H9 (cell line): Measurements from ENCODE around the gene MED29. TPM values are rescaled to one million over a fixed set of nuclear protein-coding genes. Genes with fewer than 3 reads are reported as not detected.

Source experiments
- DNase-seq: peaks from one replicate; pipeline ENCODE4 v3.0.0-alpha.2; 2017
- H2AFZ ChIP-seq: one replicate; pipeline ENCODE4 v1.6.1; 2013; ENCODE audit warnings: mild to moderate bottlenecking, low read length, control low read depth, moderate library complexity
- H2AK5ac ChIP-seq: 2 replicates; pipeline ENCODE4 v1.6.1; 2013; ENCODE audit warnings: low read length, control low read depth, mixed read lengths; ENCODE audit not compliant: insufficient read length
- H2BK120ac ChIP-seq: one replicate; pipeline ENCODE4 v1.6.1; 2013; ENCODE audit warnings: low read depth, mild to moderate bottlenecking, low read length, control low read depth, inconsistent platforms; ENCODE audit not compliant: poor library complexity, severe bottlenecking
- H2BK12ac ChIP-seq: 2 replicates; pipeline ENCODE4 v1.6.1; 2013; ENCODE audit warnings: low read length, control low read depth, mixed read lengths, low read depth; ENCODE audit not compliant: insufficient read length
- H2BK15ac ChIP-seq: 2 replicates; pipeline ENCODE4 v1.6.1; 2013; ENCODE audit warnings: low read depth, low read length, control low read depth
- H2BK20ac ChIP-seq: one replicate; pipeline ENCODE4 v1.6.1; 2013; ENCODE audit warnings: low read depth, mild to moderate bottlenecking, low read length, control low read depth, inconsistent platforms; ENCODE audit not compliant: poor library complexity, severe bottlenecking
- H2BK5ac ChIP-seq: 2 replicates; pipeline ENCODE4 v1.6.1; 2013; ENCODE audit warnings: low read length, control low read depth, mixed read lengths; ENCODE audit not compliant: insufficient read length
- H3K14ac ChIP-seq: 2 replicates; pipeline ENCODE4 v1.6.1; 2013; ENCODE audit warnings: low read length, control low read depth; ENCODE audit not compliant: insufficient read depth
- H3K18ac ChIP-seq: 2 replicates; pipeline ENCODE4 v1.6.1; 2013; ENCODE audit warnings: low read depth, mild to moderate bottlenecking, mixed read lengths, low read length, control low read depth; ENCODE audit not compliant: insufficient read length
- H3K23ac ChIP-seq: 2 replicates; pipeline ENCODE4 v1.6.1; 2013; ENCODE audit warnings: low read length, control low read depth, mixed read lengths, low read depth; ENCODE audit not compliant: insufficient read length
- H3K23me2 ChIP-seq: 2 replicates; pipeline ENCODE4 v1.6.1; 2013; ENCODE audit warnings: low read depth, mild to moderate bottlenecking, mixed read lengths, low read length, control low read depth; ENCODE audit not compliant: insufficient read length, poor library complexity, severe bottlenecking
- H3K27ac ChIP-seq: 2 replicates; pipeline ENCODE4 v1.5.1; 2013; ENCODE audit warnings: low read length, control low read depth, mixed read lengths, low read depth; ENCODE audit not compliant: insufficient read length
- H3K27me3 ChIP-seq: 2 replicates; pipeline ENCODE4 v1.6.1; 2013; ENCODE audit warnings: low read length, control low read depth, inconsistent platforms; ENCODE audit not compliant: insufficient read depth
- H3K4ac ChIP-seq: 2 replicates; pipeline ENCODE4 v1.6.1; 2013; ENCODE audit warnings: low read depth, mild to moderate bottlenecking, control low read depth, inconsistent platforms, low read length, moderate library complexity
- H3K4me1 ChIP-seq: 2 replicates; pipeline ENCODE4 v1.6.1; 2013; ENCODE audit warnings: low read length, control low read depth, inconsistent platforms; ENCODE audit not compliant: insufficient read depth
- H3K4me2 ChIP-seq: 2 replicates; pipeline ENCODE4 v1.6.1; 2013; ENCODE audit warnings: low read length, control low read depth, mixed read lengths; ENCODE audit not compliant: insufficient read length, insufficient read depth
- H3K56ac ChIP-seq: 2 replicates; pipeline ENCODE4 v1.6.1; 2013; ENCODE audit warnings: low read depth, mild to moderate bottlenecking, mixed read lengths, low read length, control low read depth; ENCODE audit not compliant: insufficient read length
- H3K79me1 ChIP-seq: 2 replicates; pipeline ENCODE4 v1.6.1; 2013; ENCODE audit warnings: low read depth, mild to moderate bottlenecking, moderate library complexity, low read length, control low read depth, inconsistent platforms; ENCODE audit not compliant: insufficient read depth, poor library complexity, severe bottlenecking
- H3K79me2 ChIP-seq: 2 replicates; pipeline ENCODE4 v1.6.1; 2013; ENCODE audit warnings: low read length, control low read depth, inconsistent platforms; ENCODE audit not compliant: insufficient read depth
- H3K9ac ChIP-seq: 2 replicates; pipeline ENCODE4 v1.6.1; 2013; ENCODE audit warnings: low read length, control low read depth, mixed read lengths; ENCODE audit not compliant: insufficient read length; ENCODE audit errors: extremely low read depth
- H3K9me3 ChIP-seq: one replicate; pipeline ENCODE4 v1.6.1; 2013; ENCODE audit warnings: low read depth, low read length, inconsistent platforms; ENCODE audit not compliant: control insufficient read depth
- H3T11ph ChIP-seq: one replicate; pipeline ENCODE4 v1.6.1; 2013; ENCODE audit warnings: mild to moderate bottlenecking, low read length, control low read depth, inconsistent platforms
- H4K20me1 ChIP-seq: one replicate; pipeline ENCODE4 v1.6.1; 2013; ENCODE audit not compliant: control insufficient read depth, insufficient read length, insufficient read depth
- H4K5ac ChIP-seq: 2 replicates; pipeline ENCODE4 v1.6.1; 2013; ENCODE audit warnings: low read depth, mild to moderate bottlenecking, mixed read lengths, low read length, control low read depth; ENCODE audit not compliant: insufficient read length
- H4K8ac ChIP-seq: replicated peaks from 2 replicates; pipeline ENCODE4 v1.6.1; 2013; ENCODE audit warnings: low read length, control low read depth, mixed read lengths, low read depth; ENCODE audit not compliant: insufficient read length
- H4K91ac ChIP-seq: 2 replicates; pipeline ENCODE4 v1.6.1; 2013; ENCODE audit warnings: low read depth, mild to moderate bottlenecking, moderate library complexity, mixed read lengths, low read length, control low read depth; ENCODE audit not compliant: insufficient read length
- H3K27ac Mint-ChIP-seq, 3 experiments: 2 replicates in 2 of 3; 3 replicates in 1 of 3; pipeline ENCODE4 v1.8.0; 2020 to 2021; ENCODE audit warnings: mixed read lengths in 3 of 3, mild to moderate bottlenecking in 1 of 3, moderate library complexity in 1 of 3
- H3K27me3 Mint-ChIP-seq: 2 replicates; pipeline ENCODE4 v1.8.0; 2021; ENCODE audit warnings: low read depth, mild to moderate bottlenecking, moderate library complexity, mixed read lengths
- H3K36me3 Mint-ChIP-seq, 3 experiments: 2 replicates in 2 of 3; 3 replicates in 1 of 3; pipeline ENCODE4 v1.8.0; 2020 to 2021; ENCODE audit warnings: low read depth in 3 of 3, mixed read lengths in 3 of 3; ENCODE audit not compliant: insufficient read depth in 1 of 3
- H3K4me1 Mint-ChIP-seq, 2 experiments: 2 replicates each; pipeline ENCODE4 v1.8.0; 2020; ENCODE audit warnings: mixed read lengths in 2 of 2
- H3K4me3 Mint-ChIP-seq, 2 experiments: 2 replicates in 1 of 2; 3 replicates in 1 of 2; pipeline ENCODE4 v1.8.0; 2020 to 2021; ENCODE audit warnings: mild to moderate bottlenecking in 2 of 2, mixed read lengths in 2 of 2, moderate library complexity in 1 of 2
- H3K9me3 Mint-ChIP-seq, 2 experiments: 2 replicates in 1 of 2; 3 replicates in 1 of 2; pipeline ENCODE4 v1.8.0; 2020; ENCODE audit warnings: mild to moderate bottlenecking in 2 of 2, mixed read lengths in 2 of 2, moderate library complexity in 1 of 2
- CTCF ChIP-seq: fragments of 200-600 bp; sonication (generic); conservative IDR thresholded peaks from 3 replicates; pipeline ENCODE4 v1.8.0; 2021; ENCODE audit warnings: antibody characterized with exemption, mild to moderate bottlenecking
- WGBS: extraction: QIAGEN DNeasy Blood & Tissue Kit; methylation state at CpG from one replicate; pipeline ENCODE4 v1.1.7; 2013; ENCODE audit warnings: missing lambda C conversion rate, low lambda C conversion rate, mixed read lengths; ENCODE audit not compliant: insufficient read length; ENCODE audit errors: extremely low coverage; 5-methylcytosine and 5-hydroxymethylcytosine counted together
- total RNA-seq: library from RNA; stranded (reverse); gene quantifications from 2 replicates; pipeline ENCODE4 v1.2.1, GENCODE V29; 2021

The MED29 gene
- total RNA-seq, 1 experiment from 2014 or later: 48.3 TPM

- H3K79me1 ChIP-seq: no peaks in the 10 kb centered on the region
- no peak for DNase-seq
- H3K4me2 ChIP-seq: no peak overlapping the region
- Mint-ChIP-seq H3K9me3 (no peaks in the 10 kb centered on the region), H3K27ac (no peak overlapping the region), H3K27me3 (no peaks in the 10 kb centered on the region; the same call in 1 of the 2 replicates), H3K4me3 (no peak overlapping the region), H3K36me3 (peaks cover 45 to 88% (median 85%) of the 10 kb centered on the region in 3 experiments), H3K4me1 (no peaks in the 10 kb centered on the region)
- H2AFZ ChIP-seq: no peak overlapping the region
- no peak overlapping the region for H2BK12ac ChIP-seq
- no peak overlapping the region for H3K9ac ChIP-seq
- H4K8ac ChIP-seq: no peak overlapping the region
- no peak overlapping the region for H2BK15ac ChIP-seq
- H3T11ph ChIP-seq: no peak overlapping the region
- no peaks in the 10 kb centered on the region for H3K9me3 ChIP-seq
- no peak overlapping the region for H2BK20ac ChIP-seq
- H3K27ac ChIP-seq: no peak overlapping the region
- H3K14ac ChIP-seq: no peak overlapping the region
- no peak overlapping the region for H3K18ac ChIP-seq
- no peaks in the 10 kb centered on the region for H3K4me1 ChIP-seq
- H3K56ac ChIP-seq: no peak overlapping the region
- H3K27me3 ChIP-seq: no peaks in the 10 kb centered on the region
- no peak overlapping the region for H4K91ac ChIP-seq
- no peak overlapping the region for H2BK5ac ChIP-seq
- no peaks in the 10 kb centered on the region for H3K79me2 ChIP-seq
- no peak overlapping the region for H3K4ac ChIP-seq
- no peaks in the 10 kb centered on the region for H4K20me1 ChIP-seq
- H2AK5ac ChIP-seq: no peak overlapping the region
- WGBS: no CpG with 5 or more reads among the region's 3 CpGs
- no peaks in the 10 kb centered on the region for H3K23me2 ChIP-seq
- no peak for TF ChIP-seq CTCF
- H3K23ac ChIP-seq: no peak overlapping the region
- H2BK120ac ChIP-seq: no peak overlapping the region
- H4K5ac ChIP-seq: no peak overlapping the region
These were observed 32.2 kb upstream of the MED29 start for GRCh38 chr19:39359026-39359425.
